CD8-positive, alpha-beta memory T cell (primary cell): ENCODE results near the gene RNF123. TPM values are rescaled to one million over a fixed set of nuclear protein-coding genes. Genes with fewer than 3 reads are reported as not detected.

ENCODE experiments used
- CTCF ChIA-PET: fragments of 350-600 bp; sonication (Branson Sonifier 250); formaldehyde crosslinking; loops from one replicate; lab custom pipeline; 2021; ENCODE audit warnings: antibody characterized with exemption; lab: Charles Lee
- POLR2A ChIA-PET: fragments of 350-600 bp; sonication (Branson Sonifier 250); formaldehyde crosslinking; loops from one replicate; lab custom pipeline; 2021; ENCODE audit warnings: antibody characterized with exemption; lab: Charles Lee
- DNase-seq, 5 donors: peaks; one replicate each; pipeline versions ENCODE4 v3.0.0 to v3.0.0-alpha.2; 2020 to 2022; ENCODE audit warnings: mixed read lengths in 1 of 5
- H3K27ac ChIP-seq: one replicate; pipeline ENCODE4 v1.7.0; 2013; ENCODE audit warnings: low read depth, mild to moderate bottlenecking, low read length, moderate library complexity
- H3K27me3 ChIP-seq: 2 replicates; pipeline ENCODE4 v1.7.0; 2013; ENCODE audit warnings: low read length, mild to moderate bottlenecking; ENCODE audit not compliant: insufficient read depth, poor library complexity, severe bottlenecking
- H3K36me3 ChIP-seq: 2 replicates; pipeline ENCODE4 v1.7.0; 2013; ENCODE audit warnings: mild to moderate bottlenecking, low read length, moderate library complexity; ENCODE audit not compliant: insufficient read depth
- H3K4me1 ChIP-seq: 2 replicates; pipeline ENCODE4 v1.7.0; 2013; ENCODE audit warnings: mild to moderate bottlenecking, low read length, moderate library complexity; ENCODE audit not compliant: insufficient read depth
- H3K4me3 ChIP-seq: 2 replicates; pipeline ENCODE4 v1.7.0; 2013; ENCODE audit warnings: mild to moderate bottlenecking, low read length
- H3K9me3 ChIP-seq: 2 replicates; pipeline ENCODE4 v1.7.0; 2013; ENCODE audit warnings: mild to moderate bottlenecking, low read length
- H3K27ac Mint-ChIP-seq, 8 donors: one replicate each; pipeline ENCODE4 v1.8.0; 2020 to 2021; ENCODE audit warnings: mixed read lengths in 8 of 8, mild to moderate bottlenecking in 6 of 8, inconsistent platforms in 3 of 8, moderate library complexity in 3 of 8
- H3K27me3 Mint-ChIP-seq, 2 donors: one replicate each; pipeline ENCODE4 v1.8.0; 2020 to 2021; ENCODE audit warnings: mixed read lengths in 2 of 2, mild to moderate bottlenecking in 1 of 2, moderate library complexity in 1 of 2
- H3K36me3 Mint-ChIP-seq, 3 donors: one replicate each; pipeline ENCODE4 v1.8.0; 2020 to 2021; ENCODE audit warnings: mixed read lengths in 3 of 3, inconsistent platforms in 1 of 3, mild to moderate bottlenecking in 1 of 3
- H3K4me1 Mint-ChIP-seq, 3 donors: one replicate each; pipeline ENCODE4 v1.8.0; 2020 to 2021; ENCODE audit warnings: mixed read lengths in 3 of 3, inconsistent platforms in 1 of 3, mild to moderate bottlenecking in 1 of 3
- H3K4me3 Mint-ChIP-seq, 7 donors: one replicate each; pipeline ENCODE4 v1.8.0; 2020 to 2021; ENCODE audit warnings: mixed read lengths in 7 of 7, mild to moderate bottlenecking in 6 of 7, moderate library complexity in 4 of 7, inconsistent platforms in 2 of 7
- H3K9me3 Mint-ChIP-seq, 5 donors: one replicate each; pipeline ENCODE4 v1.8.0; 2020 to 2022; ENCODE audit warnings: mixed read lengths in 5 of 5, mild to moderate bottlenecking in 3 of 5, moderate library complexity in 2 of 5, inconsistent platforms in 1 of 5
- polyA plus RNA-seq: library from polyadenylated mRNA; unstranded; fragments of 300-500 nt; fragmentation: Illumina TruSeq; gene quantifications from one replicate; pipeline ENCODE4 v1.2.3, GENCODE V29; 2021
- total RNA-seq, 2 experiments: library from RNA; stranded (reverse); gene quantifications; one replicate each; pipeline ENCODE4 v1.2.3, GENCODE V29; 2021

RNF123 gene
- total and polyA plus RNA-seq, 3 experiments from 2014 or later, result 20.7 to 43.7 (median 38.8) TPM

- ChIA-PET POLR2A (no interaction called here), CTCF (interaction anchor here (1.2 to 3.7 kb wide), 5 partner anchors 10 to 163 kb away, joined by 3 to 21 read pairs (median 4); partner anchors contain the start of gene GMPPB)
- Mint-ChIP-seq H3K27me3 (no peaks in the 10 kb centered on the region), H3K9me3 (no peaks in the 10 kb centered on the region), H3K27ac (no peak overlapping the region), H3K36me3 (peaks cover 0 to 67% (median 3%) of the 10 kb centered on the region in 3 donors), H3K4me1 (peaks cover 0 to 4% (median 3%) of the 10 kb centered on the region in 3 donors), H3K4me3 (no peak overlapping the region)
- H3K4me3 ChIP-seq, result no peak overlapping the region
- no peak overlapping the region for H3K27ac ChIP-seq
- no peaks in the 10 kb centered on the region for H3K9me3 ChIP-seq
- H3K4me1 ChIP-seq, result no peaks in the 10 kb centered on the region
- no peaks in the 10 kb centered on the region for H3K36me3 ChIP-seq
- no peak for DNase-seq
- H3K27me3 ChIP-seq, result no peaks in the 10 kb centered on the region
These were observed 13.3 kb downstream of the RNF123 start for GRCh38 chr3:49702672-49703071.

GRCh38 chr3:49703443-49703927 is 14.1 kb downstream of the RNF123 start:
- CTCF ChIA-PET, result interaction anchor here (0.9 to 3.7 kb wide), 6 partner anchors 9 to 163 kb away, joined by 3 to 21 read pairs (median 4); partner anchors contain the start of gene GMPPB
- POLR2A ChIA-PET, result no interaction called here
- H3K27ac ChIP-seq, result no peak overlapping the region
- Mint-ChIP-seq H3K4me1 (peaks cover 0 to 4% (median 3%) of the 10 kb centered on the region in 3 donors), H3K27ac (peak overlapping the region in 1 of 8 donors; percentile 43), H3K36me3 (peaks cover 0 to 66% (median 5%) of the 10 kb centered on the region in 3 donors), H3K4me3 (no peak overlapping the region), H3K9me3 (no peaks in the 10 kb centered on the region), H3K27me3 (no peaks in the 10 kb centered on the region)
- no peaks in the 10 kb centered on the region for H3K9me3 ChIP-seq
- peak; percentile 40 to 78 (median 58) for DNase-seq
- H3K27me3 ChIP-seq, result no peaks in the 10 kb centered on the region
- no peaks in the 10 kb centered on the region for H3K36me3 ChIP-seq
- no peaks in the 10 kb centered on the region for H3K4me1 ChIP-seq
- H3K4me3 ChIP-seq, result no peak overlapping the region

- H3K27me3 Mint-ChIP-seq, result no peaks in the 10 kb centered on the region
- H3K4me3 Mint-ChIP-seq, result no peak overlapping the region
- H3K4me3 ChIP-seq, result no peak overlapping the region
- CTCF ChIA-PET, result interaction anchor here (0.9 to 3.7 kb wide), 6 partner anchors 8 to 164 kb away, joined by 3 to 21 read pairs (median 4); partner anchors contain the start of gene GMPPB
- H3K27ac Mint-ChIP-seq, result peak overlapping the region in 2 of 8 donors; percentile 47 to 69
- no peak for DNase-seq
- no peaks in the 10 kb centered on the region for H3K9me3 Mint-ChIP-seq
- no peaks in the 10 kb centered on the region for H3K4me1 ChIP-seq
- H3K36me3 ChIP-seq, result no peaks in the 10 kb centered on the region
- H3K4me1 Mint-ChIP-seq, result peaks cover 0 to 4% (median 3%) of the 10 kb centered on the region in 3 donors
- peaks cover 0 to 63% (median 6%) of the 10 kb centered on the region in 3 donors for H3K36me3 Mint-ChIP-seq
- no peak overlapping the region for H3K27ac ChIP-seq
- H3K9me3 ChIP-seq, result no peaks in the 10 kb centered on the region
- POLR2A ChIA-PET, result no interaction called here
- no peaks in the 10 kb centered on the region for H3K27me3 ChIP-seq
These were observed 14.6 kb downstream of the RNF123 start for GRCh38 chr3:49703956-49704355.

GRCh38 chr3:49704629-49705028 is 15.3 kb downstream of the RNF123 start:
- ChIA-PET POLR2A (no interaction called here), CTCF (interaction anchor here (3.7 kb wide), 1 partner anchor 134 kb away, joined by 21 read pairs; no protein-coding TSS in a partner anchor)
- Histone ChIP-seq H3K9me3 (no peaks in the 10 kb centered on the region), H3K4me1 (no peaks in the 10 kb centered on the region), H3K4me3 (no peak overlapping the region), H3K27me3 (no peaks in the 10 kb centered on the region), H3K27ac (no peak overlapping the region), H3K36me3 (no peaks in the 10 kb centered on the region)
- no peak overlapping the region for H3K4me3 Mint-ChIP-seq
- H3K36me3 Mint-ChIP-seq, result peaks cover 0 to 60% (median 6%) of the 10 kb centered on the region in 3 donors
- H3K4me1 Mint-ChIP-seq, result peaks cover 0 to 4% (median 3%) of the 10 kb centered on the region in 3 donors
- no peaks in the 10 kb centered on the region for H3K27me3 Mint-ChIP-seq
- H3K9me3 Mint-ChIP-seq, result no peaks in the 10 kb centered on the region
- peak overlapping the region in 1 of 8 donors; percentile 50 for H3K27ac Mint-ChIP-seq
- no peak for DNase-seq

GRCh38 chr3:49705390-49705960 is 16.1 kb downstream of the RNF123 start:
- no peak overlapping the region for H3K27ac Mint-ChIP-seq
- ChIA-PET CTCF (no interaction called here), POLR2A (no interaction called here)
- Histone ChIP-seq H3K4me3 (no peak overlapping the region), H3K27me3 (no peaks in the 10 kb centered on the region), H3K36me3 (no peaks in the 10 kb centered on the region), H3K27ac (no peak overlapping the region), H3K9me3 (no peaks in the 10 kb centered on the region), H3K4me1 (no peaks in the 10 kb centered on the region)
- no peak overlapping the region for H3K4me3 Mint-ChIP-seq
- no peaks in the 10 kb centered on the region for H3K9me3 Mint-ChIP-seq
- H3K27me3 Mint-ChIP-seq, result no peaks in the 10 kb centered on the region
- H3K4me1 Mint-ChIP-seq, result peaks cover 0 to 4% (median 3%) of the 10 kb centered on the region in 3 donors
- H3K36me3 Mint-ChIP-seq, result peaks cover 0 to 55% (median 6%) of the 10 kb centered on the region in 3 donors
- DNase-seq, result peak in 1 of 5 donors; percentile 34

- Mint-ChIP-seq H3K27ac (peak overlapping the region in 3 of 8 donors; percentile 29 to 95 (median 53)), H3K4me1 (peaks cover 0 to 10% (median 8%) of the 10 kb centered on the region in 3 donors), H3K27me3 (no peaks in the 10 kb centered on the region), H3K9me3 (no peaks in the 10 kb centered on the region), H3K4me3 (no peak overlapping the region), H3K36me3 (peaks cover 0 to 49% (median 5%) of the 10 kb centered on the region in 3 donors)
- no peaks in the 10 kb centered on the region for H3K9me3 ChIP-seq
- H3K27me3 ChIP-seq, result no peaks in the 10 kb centered on the region
- no peak overlapping the region for H3K4me3 ChIP-seq
- no peaks in the 10 kb centered on the region for H3K4me1 ChIP-seq
- no peaks in the 10 kb centered on the region for H3K36me3 ChIP-seq
- no peak overlapping the region for H3K27ac ChIP-seq
- DNase-seq, result peak in 1 of 5 donors; percentile 37
- POLR2A ChIA-PET, result no interaction called here
- CTCF ChIA-PET, result no interaction called here
These were observed 17.2 kb downstream of the RNF123 start for GRCh38 chr3:49706456-49707112.

GRCh38 chr3:49707113-49707480 is 17.7 kb downstream of the RNF123 start:
- Histone ChIP-seq H3K4me3 (no peak overlapping the region), H3K27ac (no peak overlapping the region), H3K36me3 (no peaks in the 10 kb centered on the region), H3K9me3 (no peaks in the 10 kb centered on the region), H3K4me1 (no peaks in the 10 kb centered on the region), H3K27me3 (no peaks in the 10 kb centered on the region)
- Mint-ChIP-seq H3K9me3 (no peaks in the 10 kb centered on the region), H3K27ac (peak overlapping the region in 4 of 8 donors; percentile 25 to 95 (median 64)), H3K27me3 (no peaks in the 10 kb centered on the region), H3K4me1 (peaks cover 0 to 14% (median 11%) of the 10 kb centered on the region in 3 donors), H3K36me3 (peaks cover 0 to 45% (median 6%) of the 10 kb centered on the region in 3 donors), H3K4me3 (no peak overlapping the region)
- ChIA-PET POLR2A (no interaction called here), CTCF (no interaction called here)
- peak in 1 of 5 donors; percentile 18 for DNase-seq

- CTCF ChIA-PET, result no interaction called here
- DNase-seq, result no peak
- no peak overlapping the region for H3K27ac ChIP-seq
- H3K36me3 ChIP-seq, result no peaks in the 10 kb centered on the region
- Mint-ChIP-seq H3K27me3 (no peaks in the 10 kb centered on the region), H3K4me1 (peaks cover 0 to 27% (median 15%) of the 10 kb centered on the region in 3 donors), H3K4me3 (no peak overlapping the region), H3K36me3 (peaks cover 0 to 29% (median 6%) of the 10 kb centered on the region in 3 donors), H3K9me3 (no peaks in the 10 kb centered on the region), H3K27ac (no peak overlapping the region)
- no peaks in the 10 kb centered on the region for H3K27me3 ChIP-seq
- POLR2A ChIA-PET, result interaction anchor here (0.7 kb wide), 1 partner anchor 9 kb away, joined by 3 read pairs; no protein-coding TSS in a partner anchor
- H3K9me3 ChIP-seq, result no peaks in the 10 kb centered on the region
- H3K4me3 ChIP-seq, result no peak overlapping the region
- no peaks in the 10 kb centered on the region for H3K4me1 ChIP-seq
These were observed 20.5 kb downstream of the RNF123 start for GRCh38 chr3:49709852-49710251.
